Suprapubic skin (tissue), 4 donors: Measurements from ENCODE around the gene ANKH. TPM values are rescaled to one million over a fixed set of nuclear protein-coding genes. Genes with fewer than 3 reads are reported as not detected.

Source experiments
- DNase-seq, 2 donors: peaks; one replicate each; pipeline ENCODE4 v3.0.0-alpha.2; 2019; ENCODE audit warnings: low spot score in 2 of 2
- H3K27ac ChIP-seq: fragments of 200-600 bp; sonication (generic); one replicate; pipeline ENCODE4 v1.5.1; 2019
- H3K27me3 ChIP-seq: fragments of 200-600 bp; sonication (generic); one replicate; pipeline ENCODE4 v1.5.1; 2019
- H3K36me3 ChIP-seq: fragments of 200-600 bp; sonication (generic); one replicate; pipeline ENCODE4 v1.5.1; 2019
- H3K4me1 ChIP-seq: fragments of 200-600 bp; sonication (generic); one replicate; pipeline ENCODE4 v1.5.1; 2019
- H3K4me3 ChIP-seq: fragments of 200-600 bp; sonication (generic); one replicate; pipeline ENCODE4 v1.5.1; 2019; ENCODE audit warnings: mild to moderate bottlenecking
- H3K9me3 ChIP-seq: fragments of 200-600 bp; sonication (generic); one replicate; pipeline ENCODE4 v1.5.1; 2019
- EP300 ChIP-seq: sonication (generic); formaldehyde crosslinking; IDR thresholded peaks from one replicate; pipeline ENCODE4 v1.6.1; 2017; ENCODE audit warnings: antibody characterized with exemption
- POLR2A ChIP-seq, 2 donors: fragments of 450-650 bp; IDR thresholded peaks; one replicate each; pipeline ENCODE4 v1.6.1; 2017; ENCODE audit warnings: antibody characterized with exemption in 2 of 2, mild to moderate bottlenecking in 2 of 2, moderate library complexity in 2 of 2
- POLR2AphosphoS5 ChIP-seq, 3 donors: sonication (generic); formaldehyde crosslinking; IDR thresholded peaks; one replicate each; pipeline ENCODE4 v1.6.1; 2017; ENCODE audit warnings: antibody characterized with exemption in 3 of 3
- WGBS: methylation state at CpG from one replicate; pipeline ENCODE4 v1.1.5; 2018; 5-methylcytosine and 5-hydroxymethylcytosine counted together
- total RNA-seq, 4 donors: library from RNA; depleted of rRNA; stranded (reverse); fragments of >200 nt; gene quantifications; one replicate each; pipeline ENCODE4 v1.1.0, GENCODE V29; 2016
- TF ChIP-seq, protein P1 (sequence below), 2 donors: fragments of 200-600 bp in 1 of 2; fragments of 450-650 bp in 1 of 2; sonication (generic) in 1 of 2; IDR thresholded peaks; one replicate each; pipeline ENCODE4 v1.5.1; 2016 to 2019; ENCODE audit warnings: antibody characterized with exemption in 2 of 2, mild to moderate bottlenecking in 1 of 2, moderate library complexity in 1 of 2

The ANKH gene
- total RNA-seq, 4 donors from 2014 or later = 59.8 to 86.1 (median 70.4) TPM

DNA sequence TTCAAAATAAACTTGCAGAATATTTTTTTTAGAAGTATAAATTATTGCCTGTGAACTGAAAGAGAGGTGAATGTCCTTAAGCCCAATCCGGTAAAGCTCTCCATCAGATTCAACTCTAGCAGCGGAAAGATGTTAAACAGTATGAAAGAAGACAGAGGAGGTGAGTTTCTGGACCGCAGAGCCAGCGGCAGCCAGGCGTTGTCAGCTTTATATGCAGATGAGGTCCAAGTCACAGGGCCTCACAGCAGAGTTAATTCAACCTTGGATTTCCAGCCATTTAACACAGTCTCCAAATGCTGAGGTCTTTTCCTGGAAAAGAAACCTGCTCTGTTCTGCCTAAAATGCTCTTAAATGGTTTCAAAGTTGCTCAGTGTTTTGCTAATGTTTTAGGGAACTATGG, 131.6 kb downstream of the ANKH start:
- Histone ChIP-seq H3K4me3 (no peak overlapping the region), H3K27ac (no peak overlapping the region), H3K4me1 (no peaks in the 10 kb centered on the region), H3K9me3 (no peaks in the 10 kb centered on the region), H3K27me3 (no peaks in the 10 kb centered on the region), H3K36me3 (peaks cover 19% of the 10 kb centered on the region)
- DNase-seq = no peak
- WGBS = 91% methylated on average over 5 of the region's 5 CpGs
- TF ChIP-seq EP300 (no peak), POLR2AphosphoS5 (IDR thresholded peaks at IDR 0.05) (no peak), POLR2A (IDR thresholded peaks at IDR 0.05) (no peak)
- TF ChIP-seq, protein P1, sequence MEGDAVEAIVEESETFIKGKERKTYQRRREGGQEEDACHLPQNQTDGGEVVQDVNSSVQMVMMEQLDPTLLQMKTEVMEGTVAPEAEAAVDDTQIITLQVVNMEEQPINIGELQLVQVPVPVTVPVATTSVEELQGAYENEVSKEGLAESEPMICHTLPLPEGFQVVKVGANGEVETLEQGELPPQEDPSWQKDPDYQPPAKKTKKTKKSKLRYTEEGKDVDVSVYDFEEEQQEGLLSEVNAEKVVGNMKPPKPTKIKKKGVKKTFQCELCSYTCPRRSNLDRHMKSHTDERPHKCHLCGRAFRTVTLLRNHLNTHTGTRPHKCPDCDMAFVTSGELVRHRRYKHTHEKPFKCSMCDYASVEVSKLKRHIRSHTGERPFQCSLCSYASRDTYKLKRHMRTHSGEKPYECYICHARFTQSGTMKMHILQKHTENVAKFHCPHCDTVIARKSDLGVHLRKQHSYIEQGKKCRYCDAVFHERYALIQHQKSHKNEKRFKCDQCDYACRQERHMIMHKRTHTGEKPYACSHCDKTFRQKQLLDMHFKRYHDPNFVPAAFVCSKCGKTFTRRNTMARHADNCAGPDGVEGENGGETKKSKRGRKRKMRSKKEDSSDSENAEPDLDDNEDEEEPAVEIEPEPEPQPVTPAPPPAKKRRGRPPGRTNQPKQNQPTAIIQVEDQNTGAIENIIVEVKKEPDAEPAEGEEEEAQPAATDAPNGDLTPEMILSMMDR (IDR thresholded peaks at IDR 0.05) = no peak

DNA sequence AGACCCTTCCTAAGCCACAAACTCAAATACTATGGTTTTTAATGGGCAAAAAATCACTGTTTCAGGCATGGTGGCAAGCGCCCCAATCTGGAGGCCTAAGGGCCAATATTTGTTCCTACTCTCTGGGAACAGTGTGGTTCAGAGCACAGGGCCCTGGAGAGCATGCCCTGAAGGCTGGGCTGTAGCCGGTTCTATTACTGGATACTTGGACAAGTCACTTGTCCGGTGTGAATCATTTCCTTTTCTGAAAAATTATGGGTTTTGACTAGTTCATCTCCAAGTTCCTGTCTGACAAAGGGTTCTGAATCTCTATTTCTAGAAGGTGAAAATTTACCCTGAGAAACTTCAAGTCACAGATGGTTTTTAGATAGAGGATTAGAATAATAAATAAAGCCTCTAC, 132.0 kb downstream of the ANKH start:
- Histone ChIP-seq H3K4me1 (no peaks in the 10 kb centered on the region), H3K27me3 (no peaks in the 10 kb centered on the region), H3K4me3 (no peak overlapping the region), H3K9me3 (no peaks in the 10 kb centered on the region), H3K36me3 (peaks cover 16% of the 10 kb centered on the region), H3K27ac (no peak overlapping the region)
- TF ChIP-seq POLR2AphosphoS5 (IDR thresholded peaks at IDR 0.05) (no peak), POLR2A (IDR thresholded peaks at IDR 0.05) (no peak), EP300 (no peak)
- TF ChIP-seq, protein P1 (IDR thresholded peaks at IDR 0.05) = no peak
- 72% methylated on average over 3 of the region's 3 CpGs for WGBS
- no peak for DNase-seq

DNA sequence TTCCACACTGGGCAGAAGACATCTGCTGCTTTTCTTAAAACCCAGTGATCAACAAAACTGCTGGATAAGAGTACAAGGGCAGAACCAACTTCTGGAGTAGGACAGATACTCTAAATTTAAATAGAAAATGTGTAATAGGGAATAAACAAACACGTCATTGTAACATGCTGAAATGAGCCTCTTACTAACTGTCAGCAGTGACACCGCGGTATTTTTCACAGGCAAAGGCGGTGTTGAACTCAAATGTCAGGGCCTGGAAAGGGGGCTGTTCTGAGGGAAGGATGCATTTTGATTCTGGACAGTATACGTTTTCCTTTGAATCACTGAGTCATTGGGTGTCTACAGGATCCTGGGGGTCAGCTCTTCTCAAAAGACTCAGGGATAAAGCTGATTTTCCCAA, 133.5 kb downstream of the ANKH start:
- WGBS = 94% methylated on average over 5 of the region's 5 CpGs
- Histone ChIP-seq H3K4me3 (no peak overlapping the region), H3K27me3 (no peaks in the 10 kb centered on the region), H3K27ac (no peak overlapping the region), H3K4me1 (no peaks in the 10 kb centered on the region), H3K36me3 (peaks cover 22% of the 10 kb centered on the region), H3K9me3 (no peaks in the 10 kb centered on the region)
- no peak for DNase-seq
- TF ChIP-seq POLR2AphosphoS5 (IDR thresholded peaks at IDR 0.05) (no peak), EP300 (no peak), POLR2A (IDR thresholded peaks at IDR 0.05) (no peak)
- TF ChIP-seq, protein P1 (IDR thresholded peaks at IDR 0.05) = no peak

DNA sequence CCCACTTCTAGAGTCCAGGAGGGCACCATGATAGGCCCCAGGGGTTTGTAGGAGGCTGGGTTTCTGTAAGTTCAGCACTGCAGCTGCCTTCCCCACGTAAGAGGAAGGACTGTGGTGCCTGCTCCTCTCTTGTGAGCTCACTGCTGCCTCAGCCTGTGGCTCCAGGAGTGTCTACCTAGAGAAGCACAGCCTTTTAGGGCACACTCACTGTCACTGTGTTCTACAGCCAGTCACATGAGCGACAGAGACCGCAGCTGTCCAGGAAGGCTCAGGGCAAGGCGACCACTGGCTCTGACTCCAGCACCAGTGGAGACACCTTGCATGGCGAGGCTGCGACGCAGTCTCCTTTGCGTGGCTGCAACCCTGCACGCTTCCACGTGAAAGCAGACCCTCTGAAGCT, 134.3 kb downstream of the ANKH start:
- DNase-seq = no peak
- no peak overlapping the region for H3K4me3 ChIP-seq
- 97% methylated on average over 10 of the region's 10 CpGs for WGBS
- no peaks in the 10 kb centered on the region for H3K9me3 ChIP-seq
- no peak overlapping the region for H3K27ac ChIP-seq
- TF ChIP-seq EP300 (no peak), POLR2A (IDR thresholded peaks at IDR 0.05) (no peak), POLR2AphosphoS5 (IDR thresholded peaks at IDR 0.05) (no peak)
- TF ChIP-seq, protein P1 (IDR thresholded peaks at IDR 0.05) = no peak
- peaks cover 18% of the 10 kb centered on the region for H3K36me3 ChIP-seq
- H3K27me3 ChIP-seq = no peaks in the 10 kb centered on the region
- no peaks in the 10 kb centered on the region for H3K4me1 ChIP-seq

DNA sequence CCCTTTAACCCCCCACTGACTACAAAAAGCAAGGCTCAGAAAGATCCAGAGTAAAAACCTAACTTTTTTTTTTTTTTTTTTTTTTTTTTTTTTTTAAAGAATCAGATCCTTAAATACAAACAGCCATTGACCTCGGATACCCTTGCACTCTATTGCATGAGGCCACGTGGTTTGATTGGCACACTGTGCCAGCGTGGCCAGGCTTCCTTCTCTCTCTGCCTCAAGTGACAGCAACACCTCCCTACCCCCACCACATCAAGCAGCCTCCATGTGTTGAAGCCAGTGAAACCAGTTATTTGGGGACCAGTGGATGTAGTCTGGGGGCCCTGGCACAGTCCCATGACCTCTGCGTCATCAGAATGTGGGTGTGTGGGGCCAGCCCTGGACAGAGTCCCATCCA, 135.6 kb downstream of the ANKH start:
- Histone ChIP-seq H3K36me3 (peaks cover 16% of the 10 kb centered on the region), H3K9me3 (no peaks in the 10 kb centered on the region), H3K4me3 (no peak overlapping the region), H3K27ac (no peak overlapping the region), H3K4me1 (no peaks in the 10 kb centered on the region), H3K27me3 (no peaks in the 10 kb centered on the region)
- no peak for DNase-seq
- WGBS = 68% methylated on average over 4 of the region's 4 CpGs
- TF ChIP-seq, protein P1 (IDR thresholded peaks at IDR 0.05) = no peak
- no peak for TF ChIP-seq POLR2AphosphoS5 (IDR thresholded peaks at IDR 0.05)
- TF ChIP-seq POLR2A (IDR thresholded peaks at IDR 0.05) = no peak
- no peak for TF ChIP-seq EP300
